A673 (cell line): ENCODE data around the gene DPRX. TPM values are rescaled to one million over a fixed set of nuclear protein-coding genes. Genes with fewer than 3 reads are reported as not detected.

Source experiments
- BruUV-seq: library from RNA; stranded (reverse); fragments of 400-500 nt; replicated peaks from 2 replicates; lab custom pipeline; 2021; lab: Mats Ljungman, UMichigan
- CTCF ChIA-PET: fragments of 300-600 bp; sonication (Branson Sonifier 250); formaldehyde crosslinking; loops from one replicate; lab custom pipeline; 2022; ENCODE audit warnings: antibody characterized with exemption; lab: Charles Lee
- POLR2A ChIA-PET: fragments of 300-600 bp; sonication (Branson Sonifier 250); formaldehyde crosslinking; loops from one replicate; lab custom pipeline; 2022; ENCODE audit warnings: antibody characterized with exemption; ENCODE audit not compliant: low non-redundant PET; lab: Charles Lee
- DNase-seq: peaks from one replicate; pipeline ENCODE4 v3.0.0-alpha.2; 2015; ENCODE audit warnings: low spot score
- H3K27ac ChIP-seq: fragments of 200-600 bp; sonication (generic); 2 replicates; pipeline ENCODE4 v1.5.1; 2016; ENCODE audit warnings: mixed run types, low read depth, mild to moderate bottlenecking, mixed read lengths, antibody characterized with exemption, low read length; ENCODE audit not compliant: poor library complexity, severe bottlenecking
- H3K27me3 ChIP-seq: fragments of 200-600 bp; sonication (generic); replicated peaks from 2 replicates; pipeline ENCODE4 v1.6.1; 2017; ENCODE audit warnings: mixed run types, low read depth, mild to moderate bottlenecking, mixed read lengths, antibody characterized with exemption, low read length; ENCODE audit not compliant: insufficient read depth, poor library complexity
- H3K36me3 ChIP-seq: fragments of 200-600 bp; sonication (generic); 2 replicates; pipeline ENCODE4 v1.6.1; 2016; ENCODE audit warnings: mixed run types, mild to moderate bottlenecking, mixed read lengths, antibody characterized with exemption, low read length; ENCODE audit not compliant: insufficient read depth, poor library complexity, severe bottlenecking
- H3K4me1 ChIP-seq: fragments of 200-600 bp; sonication (generic); 2 replicates; pipeline ENCODE4 v1.6.1; 2017; ENCODE audit warnings: mixed run types, mild to moderate bottlenecking, mixed read lengths, antibody characterized with exemption, low read length; ENCODE audit not compliant: insufficient read depth, poor library complexity, severe bottlenecking
- H3K4me3 ChIP-seq: fragments of 200-600 bp; sonication (generic); 2 replicates; pipeline ENCODE4 v1.5.1; 2016; ENCODE audit warnings: low read depth, mixed run types, mild to moderate bottlenecking, mixed read lengths, low read length; ENCODE audit not compliant: poor library complexity, severe bottlenecking
- H3K9me3 ChIP-seq: fragments of 200-600 bp; sonication (generic); 2 replicates; pipeline ENCODE4 v1.6.1; 2016; ENCODE audit warnings: mixed run types, low read depth, mild to moderate bottlenecking, mixed read lengths, antibody characterized with exemption, low read length; ENCODE audit not compliant: poor library complexity, severe bottlenecking
- EZH2 ChIP-seq: fragments of 200-600 bp; sonication (generic); IDR thresholded peaks from 2 replicates; pipeline ENCODE4 v1.6.1; 2017; ENCODE audit warnings: borderline replicate concordance, low read depth, mild to moderate bottlenecking, mixed read lengths, antibody characterized with exemption, low read length; ENCODE audit not compliant: poor library complexity, severe bottlenecking
- intact Hi-C: fragments of 100-400 bp; cut with micrococcal nuclease; formaldehyde crosslinking; loops from one replicate; pipeline ENCODE4 v1.10.0; 2022; ENCODE audit not compliant: unreplicated experiment
- total RNA-seq: library from RNA; stranded (reverse); gene quantifications from 2 replicates; pipeline ENCODE4 v1.2.3, GENCODE V29; 2021
- TF ChIP-seq, protein P1 (sequence below): fragments of 300-800, 200-600 bp; sonication (generic); conservative IDR thresholded peaks from 2 replicates; pipeline ENCODE4 v1.5.1; 2017; ENCODE audit warnings: low read depth, mild to moderate bottlenecking, antibody characterized with exemption, low read length, moderate library complexity, mixed read lengths

DPRX gene
- total RNA-seq, 1 experiment from 2014 or later, result not detected

DNA sequence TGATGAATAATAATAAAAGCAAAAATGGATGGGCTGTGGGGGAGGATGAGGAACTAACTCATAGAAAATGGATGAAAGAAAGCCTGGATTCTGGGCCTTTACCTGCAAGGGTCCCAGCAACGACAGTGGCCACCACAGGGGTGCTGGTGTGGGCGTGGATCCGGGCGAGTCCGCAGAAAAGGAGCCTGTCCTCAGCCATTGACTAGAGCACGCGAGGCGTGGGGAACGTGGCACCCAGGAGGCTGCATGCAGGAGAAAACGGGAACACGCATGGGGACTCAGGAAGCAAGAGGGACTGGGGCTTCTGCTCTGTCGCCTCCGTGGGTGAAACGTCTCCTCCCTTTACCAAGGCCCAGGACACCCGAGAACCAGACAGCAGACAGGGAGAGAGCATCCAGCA is 25.8 kb upstream of the DPRX start:
- Histone ChIP-seq H3K4me1 (no peaks in the 10 kb centered on the region), H3K4me3 (no peak overlapping the region), H3K9me3 (no peaks in the 10 kb centered on the region), H3K27me3 (no peaks in the 10 kb centered on the region), H3K27ac (no peak overlapping the region), H3K36me3 (no peaks in the 10 kb centered on the region)
- ChIA-PET CTCF (no interaction called here), POLR2A (no interaction called here)
- intact Hi-C loops, result no loop called here
- TF ChIP-seq, protein P1, sequence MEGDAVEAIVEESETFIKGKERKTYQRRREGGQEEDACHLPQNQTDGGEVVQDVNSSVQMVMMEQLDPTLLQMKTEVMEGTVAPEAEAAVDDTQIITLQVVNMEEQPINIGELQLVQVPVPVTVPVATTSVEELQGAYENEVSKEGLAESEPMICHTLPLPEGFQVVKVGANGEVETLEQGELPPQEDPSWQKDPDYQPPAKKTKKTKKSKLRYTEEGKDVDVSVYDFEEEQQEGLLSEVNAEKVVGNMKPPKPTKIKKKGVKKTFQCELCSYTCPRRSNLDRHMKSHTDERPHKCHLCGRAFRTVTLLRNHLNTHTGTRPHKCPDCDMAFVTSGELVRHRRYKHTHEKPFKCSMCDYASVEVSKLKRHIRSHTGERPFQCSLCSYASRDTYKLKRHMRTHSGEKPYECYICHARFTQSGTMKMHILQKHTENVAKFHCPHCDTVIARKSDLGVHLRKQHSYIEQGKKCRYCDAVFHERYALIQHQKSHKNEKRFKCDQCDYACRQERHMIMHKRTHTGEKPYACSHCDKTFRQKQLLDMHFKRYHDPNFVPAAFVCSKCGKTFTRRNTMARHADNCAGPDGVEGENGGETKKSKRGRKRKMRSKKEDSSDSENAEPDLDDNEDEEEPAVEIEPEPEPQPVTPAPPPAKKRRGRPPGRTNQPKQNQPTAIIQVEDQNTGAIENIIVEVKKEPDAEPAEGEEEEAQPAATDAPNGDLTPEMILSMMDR, result no peak
- no peak for TF ChIP-seq EZH2
- no peak for DNase-seq
- no TSS peak for BruUV-seq

DNA sequence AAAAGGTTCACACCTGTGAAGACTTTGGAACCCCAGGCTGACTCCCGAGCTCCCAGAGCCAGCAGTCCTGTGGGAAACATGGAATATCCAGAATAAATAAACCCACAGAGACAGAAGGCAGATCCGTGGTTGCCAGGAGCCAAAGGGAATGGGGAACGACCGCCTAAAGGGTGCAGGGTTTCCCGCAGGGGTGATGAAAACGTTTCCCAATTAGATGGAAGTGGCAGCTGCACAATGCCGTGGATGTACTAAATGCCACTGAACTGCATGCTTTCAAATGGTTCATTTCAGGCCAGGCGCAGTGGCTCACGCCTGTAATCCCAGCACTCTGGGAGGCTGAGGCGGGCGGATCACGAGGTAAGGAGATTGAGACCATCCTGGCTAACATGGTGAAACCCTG is 23.4 kb upstream of the DPRX start:
- ChIA-PET POLR2A (no interaction called here), CTCF (no interaction called here)
- no peaks in the 10 kb centered on the region for H3K9me3 ChIP-seq
- H3K4me1 ChIP-seq, result no peaks in the 10 kb centered on the region
- no peak overlapping the region for H3K27ac ChIP-seq
- no peak for DNase-seq
- no peaks in the 10 kb centered on the region for H3K27me3 ChIP-seq
- BruUV-seq, result no TSS peak
- intact Hi-C loops, result no loop called here
- H3K4me3 ChIP-seq, result no peak overlapping the region
- H3K36me3 ChIP-seq, result no peaks in the 10 kb centered on the region
- TF ChIP-seq, protein P1, result no peak
- no peak for TF ChIP-seq EZH2

DNA sequence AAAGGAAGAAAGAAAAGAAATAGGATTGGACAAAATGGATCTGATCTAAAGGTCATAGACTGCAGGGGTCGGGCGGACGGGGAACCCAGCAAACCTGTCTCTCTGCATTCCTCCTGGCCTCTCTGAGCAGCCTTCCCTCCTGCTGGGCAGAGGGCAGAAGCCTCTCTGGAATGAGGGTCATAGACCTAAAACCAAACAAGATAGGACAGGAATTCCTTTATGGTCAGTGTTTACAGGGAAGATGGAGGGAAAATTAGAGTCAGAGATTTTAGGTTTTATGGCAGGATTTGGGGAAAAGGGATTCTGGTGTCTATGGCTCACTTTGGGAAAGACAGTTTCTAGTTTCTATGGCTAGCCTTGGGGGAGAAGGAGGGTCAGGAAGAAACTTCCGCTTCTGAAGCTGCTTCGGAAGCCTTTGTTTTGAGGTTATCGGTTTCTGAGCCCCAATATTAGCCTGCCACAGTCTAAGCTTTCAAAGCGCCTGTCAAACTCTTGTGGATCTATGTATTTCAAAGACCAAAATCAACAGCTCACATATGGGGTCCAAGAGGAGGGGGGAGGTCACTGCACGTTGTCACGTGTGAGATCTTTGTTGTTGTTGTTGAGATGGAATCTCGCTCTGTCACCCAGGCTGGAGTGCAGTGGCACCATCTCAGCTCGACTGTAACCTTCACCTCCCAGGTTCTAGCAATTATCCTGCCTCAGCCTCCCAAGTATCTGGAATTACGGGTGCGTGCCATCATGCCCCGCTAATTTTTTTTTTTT is 18.9 kb upstream of the DPRX start:
- no peak for DNase-seq
- Histone ChIP-seq H3K36me3 (no peaks in the 10 kb centered on the region), H3K27me3 (no peaks in the 10 kb centered on the region), H3K4me3 (no peak overlapping the region), H3K9me3 (no peaks in the 10 kb centered on the region), H3K4me1 (no peaks in the 10 kb centered on the region), H3K27ac (no peak overlapping the region)
- no TSS peak for BruUV-seq
- POLR2A ChIA-PET, result no interaction called here
- no peak for TF ChIP-seq EZH2
- TF ChIP-seq, protein P1, result no peak
- CTCF ChIA-PET, result no interaction called here
- intact Hi-C loops, result no loop called here
